Glomerular endothelial cell (primary cell): ENCODE data around the gene VENTX. TPM values are rescaled to one million over a fixed set of nuclear protein-coding genes. Genes with fewer than 3 reads are reported as not detected.
"Not testable (repeated sequence)": the region's sequence is repeated elsewhere in the genome, so short reads cannot be mapped to it uniquely, and the experiment has no call there.

Experiments used
- DNase-seq: peaks from one replicate; pipeline ENCODE4 v3.0.0-alpha.2; 2011; ENCODE audit warnings: low read depth, low spot score; ENCODE audit errors: extremely low read depth
- total RNA-seq: library from RNA; depleted of rRNA; stranded (reverse); fragments of >200 nt; gene quantifications from 2 replicates; pipeline ENCODE4 v1.2.3, GENCODE V29; 2015

Gene VENTX
- total RNA-seq, 1 donor from 2014 or later: not detected

- DNase-seq: no peak
Measured at GRCh38 chr10:133253361-133253955, 15.8 kb downstream of the VENTX start.

DNA sequence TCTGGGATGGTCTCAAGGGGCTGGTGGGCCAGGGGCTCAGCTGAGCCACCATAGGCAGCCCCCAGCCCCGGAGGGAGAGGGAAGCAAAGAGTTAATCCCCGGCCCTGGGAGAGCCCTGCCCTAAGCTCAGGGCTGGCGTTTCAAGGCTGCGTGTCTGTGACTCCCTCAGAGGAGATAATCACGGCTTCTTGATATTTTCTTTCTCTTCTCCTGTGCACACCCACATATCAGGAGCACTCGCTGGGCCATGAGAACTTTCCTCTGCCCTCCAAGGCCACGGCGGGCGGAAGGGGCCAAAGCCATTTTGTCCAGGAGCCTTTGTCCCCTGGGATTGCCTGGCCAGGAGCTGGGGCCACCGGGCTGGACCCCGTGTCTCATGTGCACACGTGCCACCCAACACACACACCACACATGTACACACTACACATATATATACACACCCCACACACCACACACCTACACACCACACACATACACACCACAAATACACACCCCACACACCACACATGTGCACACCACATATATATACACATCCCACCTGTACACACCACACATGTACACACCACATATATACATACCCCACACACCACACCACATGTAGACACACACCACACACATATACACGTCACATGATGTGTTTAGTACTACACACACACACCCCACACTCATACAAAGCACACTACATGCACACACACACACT lies 16.9 kb downstream of the VENTX start:
- no peak for DNase-seq

- no peak for DNase-seq
Measured at GRCh38 chr10:133255323-133255722, 17.7 kb downstream of the VENTX start.

DNA sequence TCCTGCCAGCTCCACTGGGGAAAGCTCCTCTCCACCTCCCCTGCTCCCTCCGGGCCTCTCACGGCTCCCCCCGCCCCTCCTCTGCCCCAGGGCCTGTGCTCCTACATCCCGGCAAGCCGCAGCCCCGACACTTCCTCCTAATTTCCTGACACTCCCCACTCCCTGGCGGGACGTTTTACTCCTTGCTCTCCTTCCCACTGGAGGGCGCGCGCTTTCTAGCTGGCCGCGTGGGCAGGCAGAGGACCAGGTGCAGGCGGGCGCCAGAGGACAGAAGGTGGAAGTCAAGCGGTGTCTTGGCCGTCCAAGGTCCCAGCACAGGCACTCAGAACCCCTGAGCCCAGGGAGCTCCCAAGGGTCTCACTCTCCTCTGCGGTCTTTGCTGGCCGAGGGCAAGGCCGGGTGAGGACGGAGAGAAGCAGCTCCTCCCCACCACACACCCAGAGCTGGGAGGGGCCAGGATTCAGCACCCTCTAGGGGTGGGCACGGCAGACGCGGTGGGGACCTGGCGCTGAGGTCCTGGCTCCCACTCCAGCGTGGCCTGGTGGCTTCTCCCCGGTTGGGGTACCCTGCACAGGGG lies 19.9 kb downstream of the VENTX start:
- DNase-seq: no peak

DNA sequence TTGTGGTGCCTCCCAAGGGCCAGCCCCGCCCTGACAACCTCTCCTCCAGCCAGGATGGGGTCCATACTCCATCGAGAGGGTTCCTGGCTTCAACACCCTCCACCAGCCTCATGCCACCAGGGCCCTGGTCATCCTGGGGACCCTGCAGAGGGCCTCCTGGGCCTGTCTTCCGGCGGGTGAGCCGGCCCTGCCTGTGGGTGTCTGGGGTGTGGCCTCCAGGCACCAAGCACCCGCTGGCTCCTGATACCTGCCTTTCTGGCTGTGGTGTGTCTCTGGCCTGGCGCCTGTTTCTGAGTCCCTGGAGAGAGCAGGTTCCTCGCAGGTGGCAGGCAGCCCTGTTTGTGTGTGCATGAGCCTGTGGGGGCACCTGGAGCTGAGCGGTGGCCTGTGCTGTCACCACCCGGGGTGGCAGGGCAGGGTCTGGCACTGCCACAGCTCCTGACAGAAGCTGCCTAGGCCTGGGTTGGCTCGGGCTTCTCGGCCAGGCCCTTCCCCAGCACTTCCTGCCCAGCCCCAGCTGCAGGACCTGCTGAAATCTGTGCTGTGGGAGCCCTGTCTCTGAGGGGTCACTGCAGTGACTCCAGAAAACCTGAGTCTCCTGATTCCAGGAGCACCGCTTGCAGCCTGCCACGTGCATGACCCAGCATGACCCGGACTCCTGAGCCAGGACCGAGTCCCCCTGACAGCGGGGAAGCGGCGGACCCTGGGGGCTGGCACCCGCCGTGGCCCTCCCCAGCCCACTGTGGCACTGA lies 20.6 kb downstream of the VENTX start:
- no peak for DNase-seq

- peak; percentile 71 for DNase-seq
Measured at GRCh38 chr10:133258818-133259601, 21.4 kb downstream of the VENTX start.

DNA sequence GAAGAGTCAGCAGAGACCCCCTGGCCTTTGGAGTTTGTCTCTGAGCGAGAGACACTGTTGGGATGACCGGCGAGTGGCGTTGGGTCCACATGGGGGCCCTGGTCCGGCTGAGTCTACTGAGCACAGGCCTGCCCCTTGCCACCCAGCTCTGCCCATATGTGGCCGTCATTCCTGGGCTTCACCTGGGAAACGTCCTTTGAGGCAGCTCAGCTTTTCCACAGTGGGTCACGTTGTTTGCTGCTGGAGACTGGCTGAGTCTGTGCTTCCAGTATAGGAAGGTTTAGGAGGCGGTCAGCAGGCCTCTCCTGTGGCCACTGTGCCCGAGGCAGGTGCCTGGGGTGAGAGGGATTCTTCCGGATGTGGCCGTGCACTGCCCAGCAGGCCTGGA lies 21.9 kb downstream of the VENTX start:
- no peak for DNase-seq

- no peak for DNase-seq
Measured at GRCh38 chr10:133260895-133261725, 23.5 kb downstream of the VENTX start.

DNA sequence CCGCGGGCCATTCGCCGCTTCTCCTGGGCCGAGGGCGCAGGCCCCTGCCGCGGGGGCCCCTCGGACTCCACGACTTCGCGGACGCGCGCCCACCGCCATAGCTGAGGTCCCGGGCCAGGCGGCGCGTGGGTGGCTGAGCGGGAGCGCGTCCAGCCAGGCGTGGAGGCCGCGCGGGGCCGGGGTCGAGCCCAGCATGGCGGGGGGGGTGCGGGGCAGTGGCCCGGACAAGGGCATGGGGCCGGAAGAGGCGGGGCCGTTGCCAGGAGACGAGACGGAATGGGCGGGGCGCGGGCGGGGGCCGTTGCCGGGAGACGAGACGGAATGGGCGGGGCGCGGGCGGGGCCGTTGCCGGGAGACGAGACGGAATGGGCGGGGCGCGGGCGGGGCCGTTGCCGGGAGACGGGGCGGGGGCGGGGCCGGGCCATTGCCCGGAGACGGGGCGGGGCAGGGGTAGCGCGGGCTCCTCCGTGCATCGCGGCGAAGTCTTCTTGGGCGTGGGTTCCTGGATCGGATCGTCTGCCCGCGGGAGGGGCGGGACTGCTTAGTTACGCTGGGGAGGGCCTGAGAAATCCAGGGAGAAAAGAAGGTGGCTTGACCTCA lies 24.2 kb downstream of the VENTX start:
- no peak for DNase-seq

DNA sequence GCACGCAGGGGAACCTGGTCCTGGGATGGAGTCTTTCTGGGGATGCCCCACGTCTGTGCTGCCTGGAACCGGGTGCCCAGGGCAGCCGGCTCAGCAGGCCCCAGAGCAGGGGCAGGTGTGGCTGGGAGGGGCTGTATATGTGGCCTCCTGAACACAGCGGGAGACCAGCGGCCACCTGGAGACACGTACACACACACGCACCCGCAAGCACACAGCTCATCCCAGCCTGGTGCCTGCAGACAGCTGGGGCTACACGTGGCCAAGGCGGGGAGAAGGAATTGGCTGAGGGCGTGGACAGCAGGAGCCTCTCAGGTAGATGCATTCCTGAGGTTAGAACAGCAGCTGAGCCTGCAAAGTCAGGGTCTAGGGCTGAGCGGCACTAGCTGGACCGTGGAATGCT lies 25.0 kb downstream of the VENTX start:
- DNase-seq: no peak

GRCh38 chr10:133263674-133264073 lies 26.0 kb downstream of the VENTX start:
- DNase-seq: no peak

DNA sequence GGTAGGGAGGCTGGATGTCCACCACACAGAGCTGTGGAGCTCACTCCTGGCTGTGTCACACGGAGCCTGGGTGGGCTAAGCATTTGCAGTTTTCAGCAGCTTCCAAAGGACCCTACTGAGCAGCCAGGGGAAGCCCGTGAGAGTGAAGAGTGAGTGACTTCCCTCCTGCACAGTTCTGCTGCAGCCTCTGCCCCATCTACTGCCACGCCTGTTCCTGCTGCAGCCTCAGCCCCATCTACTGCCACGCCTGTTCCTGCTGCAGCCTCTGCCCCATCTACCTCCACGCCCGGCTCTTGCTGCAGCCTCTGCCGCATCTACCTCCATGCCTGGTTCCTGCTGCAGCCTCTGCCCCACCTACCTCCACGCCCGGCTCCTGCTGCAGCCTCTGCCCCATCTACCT lies 26.8 kb downstream of the VENTX start:
- no peak for DNase-seq

- not testable (repeated sequence) for DNase-seq
Measured at GRCh38 chr10:133265052-133265451, 27.4 kb downstream of the VENTX start.

GRCh38 chr10:133266056-133266795 lies 28.6 kb downstream of the VENTX start:
- DNase-seq: no peak

- DNase-seq: no peak
Measured at GRCh38 chr10:133267293-133267692, 29.6 kb downstream of the VENTX start.

DNA sequence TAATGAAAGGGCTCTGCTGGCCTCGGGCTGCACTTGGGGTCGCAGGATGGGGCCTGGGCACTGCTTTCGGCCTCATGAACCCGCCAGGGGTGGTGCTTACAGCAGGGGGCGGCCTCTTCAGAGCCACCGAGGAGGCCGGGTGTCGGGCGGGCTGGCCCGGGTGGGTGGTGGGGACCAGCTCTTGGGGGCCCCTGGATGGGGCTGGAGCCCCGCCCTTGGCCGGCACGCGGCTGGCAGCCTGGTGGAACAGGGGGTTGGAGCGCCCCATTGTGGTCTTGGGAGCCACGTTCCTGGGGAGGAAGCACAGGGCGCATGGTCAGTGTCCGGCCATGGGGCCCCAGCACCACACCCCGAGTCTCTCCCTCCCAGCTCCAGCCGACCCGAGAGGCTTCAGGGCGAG lies 30.2 kb downstream of the VENTX start:
- no peak for DNase-seq

DNA sequence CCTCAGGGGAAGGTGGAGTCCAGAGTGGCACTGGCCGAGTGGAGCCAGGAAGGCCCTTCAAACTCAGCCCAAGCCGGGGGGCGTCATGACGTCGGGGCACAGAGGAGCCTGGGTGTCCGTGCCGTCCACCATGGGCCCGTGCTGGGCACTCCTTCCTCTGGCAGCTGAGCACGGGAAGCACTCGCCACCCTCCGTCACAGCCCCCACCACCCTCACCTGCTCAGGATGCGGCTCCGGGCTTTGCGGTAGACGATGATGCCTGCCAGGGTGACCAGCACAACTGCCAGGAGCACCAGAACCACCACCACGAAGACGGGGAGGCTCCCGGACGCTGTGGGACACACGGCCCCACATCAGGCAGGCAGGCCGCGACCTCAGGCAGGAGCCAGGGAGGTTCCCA lies 30.9 kb downstream of the VENTX start:
- DNase-seq: no peak

DNA sequence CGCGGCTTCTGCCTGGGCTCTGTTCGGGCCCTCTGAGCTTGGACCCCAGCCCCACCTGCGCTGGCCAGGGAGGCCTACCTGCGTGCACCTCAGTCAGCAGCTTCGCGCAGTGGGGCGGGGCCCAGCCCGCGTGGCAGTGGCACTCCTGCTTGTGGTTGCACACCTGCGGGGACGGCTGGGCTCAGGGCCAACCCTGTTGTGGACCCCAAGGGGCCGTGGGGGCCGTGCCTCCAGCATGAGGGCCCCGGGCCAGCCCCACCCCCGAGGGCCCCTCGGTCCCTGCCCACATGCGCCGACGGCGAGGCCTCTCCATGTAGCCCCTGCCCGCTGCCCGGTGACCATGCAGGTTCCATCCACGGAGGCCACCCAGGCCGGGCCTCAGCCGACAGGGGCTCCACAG lies 31.7 kb downstream of the VENTX start:
- no peak for DNase-seq

GRCh38 chr10:133270204-133270603 lies 32.5 kb downstream of the VENTX start:
- no peak for DNase-seq
